HFFc6 (cell line): ENCODE measurements around the gene AP3D1. TPM values are rescaled to one million over a fixed set of nuclear protein-coding genes. Genes with fewer than 3 reads are reported as not detected.

Experiments used
- DNase-seq: peaks from one replicate; pipeline ENCODE4 v3.0.0-alpha.2; 2018
- H3K27ac Mint-ChIP-seq: 2 replicates; pipeline ENCODE4 v1.8.0; 2020; ENCODE audit warnings: mild to moderate bottlenecking, mixed read lengths
- H3K27me3 Mint-ChIP-seq: 2 replicates; pipeline ENCODE4 v1.8.0; 2021; ENCODE audit warnings: mild to moderate bottlenecking, moderate library complexity, mixed read lengths; ENCODE audit not compliant: insufficient read depth
- H3K36me3 Mint-ChIP-seq: 2 replicates; pipeline ENCODE4 v1.8.0; 2021; ENCODE audit warnings: low read depth, mixed read lengths
- H3K4me1 Mint-ChIP-seq: 2 replicates; pipeline ENCODE4 v1.8.0; 2020; ENCODE audit warnings: low read depth, mixed read lengths
- H3K4me3 Mint-ChIP-seq: 2 replicates; pipeline ENCODE4 v1.8.0; 2020; ENCODE audit warnings: mild to moderate bottlenecking, moderate library complexity, mixed read lengths
- H3K9me3 Mint-ChIP-seq: 2 replicates; pipeline ENCODE4 v1.8.0; 2020; ENCODE audit warnings: mild to moderate bottlenecking, mixed read lengths
- CTCF ChIP-seq: fragments of 200-600 bp; sonication (generic); IDR thresholded peaks from 2 replicates; pipeline ENCODE4 v1.5.0; 2021; ENCODE audit warnings: antibody characterized with exemption, mild to moderate bottlenecking
- total RNA-seq, 6 experiments: library from RNA; stranded (reverse); fragmentation: NEBNext Ultra II Directional; extraction: Animal tissue kit (Norgen Biotek cat#: 25700); gene quantifications; 2 replicates in 1 of 6; 3 replicates in 5 of 6; pipeline ENCODE4 v1.2.3, GENCODE V29; 2021

AP3D1 gene
- total RNA-seq, 6 experiments from 2014 or later = 139 to 169 (median 151) TPM

GRCh38 chr19:2079865-2080301, 71.5 kb downstream of the AP3D1 start:
- H3K4me3 Mint-ChIP-seq = no peak overlapping the region
- no peak for DNase-seq
- no peak for TF ChIP-seq CTCF
- H3K27me3 Mint-ChIP-seq = peaks cover 2% of the 10 kb centered on the region
- no peaks in the 10 kb centered on the region for H3K9me3 Mint-ChIP-seq
- H3K27ac Mint-ChIP-seq = no peak overlapping the region
- H3K36me3 Mint-ChIP-seq = peaks cover 3% of the 10 kb centered on the region
- H3K4me1 Mint-ChIP-seq = no peaks in the 10 kb centered on the region

GRCh38 chr19:2079076-2079864, 72.1 kb downstream of the AP3D1 start:
- no peak overlapping the region for H3K4me3 Mint-ChIP-seq
- peaks cover 2% of the 10 kb centered on the region for H3K27me3 Mint-ChIP-seq
- peaks cover 3% of the 10 kb centered on the region for H3K36me3 Mint-ChIP-seq
- no peak for TF ChIP-seq CTCF
- H3K4me1 Mint-ChIP-seq = no peaks in the 10 kb centered on the region
- DNase-seq = no peak
- H3K27ac Mint-ChIP-seq = no peak overlapping the region
- H3K9me3 Mint-ChIP-seq = no peaks in the 10 kb centered on the region

- Mint-ChIP-seq H3K4me3 (no peak overlapping the region), H3K36me3 (peaks cover 3% of the 10 kb centered on the region), H3K27ac (no peak overlapping the region), H3K27me3 (peaks cover 2% of the 10 kb centered on the region; the same call in 1 of the 2 replicates), H3K4me1 (no peaks in the 10 kb centered on the region), H3K9me3 (no peaks in the 10 kb centered on the region)
- TF ChIP-seq CTCF = no peak
- DNase-seq = no peak
Observed at GRCh38 chr19:2077833-2078619, 73.3 kb downstream of the AP3D1 start.

- Mint-ChIP-seq H3K27ac (no peak overlapping the region), H3K4me3 (no peak overlapping the region), H3K27me3 (peaks cover 2% of the 10 kb centered on the region; the same call in 1 of the 2 replicates), H3K36me3 (peaks cover 7% of the 10 kb centered on the region), H3K9me3 (no peaks in the 10 kb centered on the region), H3K4me1 (no peaks in the 10 kb centered on the region)
- TF ChIP-seq CTCF = no peak
- no peak for DNase-seq
Observed at GRCh38 chr19:2077398-2077797, 74.0 kb downstream of the AP3D1 start.

- no peak overlapping the region for H3K4me3 Mint-ChIP-seq
- no peak overlapping the region for H3K27ac Mint-ChIP-seq
- peaks cover 12% of the 10 kb centered on the region for H3K36me3 Mint-ChIP-seq
- peaks cover 2% of the 10 kb centered on the region; the same call in 1 of the 2 replicates for H3K27me3 Mint-ChIP-seq
- no peak for TF ChIP-seq CTCF
- H3K9me3 Mint-ChIP-seq = no peaks in the 10 kb centered on the region
- DNase-seq = no peak
- H3K4me1 Mint-ChIP-seq = no peaks in the 10 kb centered on the region
Observed at GRCh38 chr19:2076526-2076944, 74.8 kb downstream of the AP3D1 start.
